WTC11 (cell line): ENCODE results near the gene NCMAP.

ENCODE experiments used
- ESRRA ChIP-seq: sonication (generic); formaldehyde crosslinking; IDR thresholded peaks from 2 replicates; pipeline ENCODE4 v1.8.1; 2022; ENCODE audit warnings: mild to moderate bottlenecking, missing genetic modification reagents, borderline replicate concordance
- ZNF263 ChIP-seq: sonication (generic); formaldehyde crosslinking; IDR thresholded peaks from 2 replicates; pipeline ENCODE4 v1.8.1; 2022; ENCODE audit warnings: low read depth, mild to moderate bottlenecking, moderate library complexity, missing genetic modification reagents

- no peak for TF ChIP-seq ESRRA (CRISPR knock-in tag)
- no peak for TF ChIP-seq ZNF263 (CRISPR knock-in tag)
Measured at GRCh38 chr1:24513706-24514105, 42.2 kb upstream of the NCMAP start.
